H1 (cell line): ENCODE data around the gene AOPEP. TPM values are rescaled to one million over a fixed set of nuclear protein-coding genes. Genes with fewer than 3 reads are reported as not detected.

Experiments
- CTCF ChIA-PET: fragments of 300-600 bp; sonication (Branson Sonifier 250); formaldehyde crosslinking; loops from one replicate; lab custom pipeline; 2021; ENCODE audit not compliant: partially characterized antibody; lab: Charles Lee
- POLR2A ChIA-PET: fragments of 300-600 bp; sonication (Branson Sonifier 250); formaldehyde crosslinking; loops from one replicate; lab custom pipeline; 2021; ENCODE audit warnings: inconsistent platforms; ENCODE audit not compliant: partially characterized antibody; lab: Charles Lee
- DNase-seq, 2 experiments: peaks; one replicate each; pipeline versions ENCODE4 v3.0.0 to v3.0.0-alpha.2; 2010 to 2022; ENCODE audit warnings: low spot score in 2 of 2, low read depth in 1 of 2, mixed read lengths in 1 of 2
- FAIRE-seq: peaks from 2 replicates; lab custom pipeline; 2011; peaks lifted over from hg19 to GRCh38; lab: Jason Lieb, UNC
- H2AFZ ChIP-seq: 2 replicates; pipeline ENCODE4 v1.8.1; 2012; ENCODE audit warnings: low read length, inconsistent platforms
- H2AK5ac ChIP-seq: 2 replicates; pipeline ENCODE4 v1.6.1; 2013; ENCODE audit warnings: low read depth, low read length
- H2BK120ac ChIP-seq: replicated peaks from 2 replicates; pipeline ENCODE3; 2013; ENCODE audit warnings: low read depth, low read length, inconsistent platforms
- H2BK12ac ChIP-seq: 2 replicates; pipeline ENCODE4 v1.6.1; 2013; ENCODE audit warnings: low read depth, low read length
- H2BK15ac ChIP-seq: 2 replicates; pipeline ENCODE4 v1.6.1; 2013; ENCODE audit warnings: low read length
- H2BK20ac ChIP-seq: 2 replicates; pipeline ENCODE4 v1.6.1; 2013; ENCODE audit warnings: low read length
- H2BK5ac ChIP-seq: 2 replicates; pipeline ENCODE4 v1.6.1; 2013; ENCODE audit warnings: low read depth, low read length
- H3K14ac ChIP-seq: 2 replicates; pipeline ENCODE4 v1.6.1; 2013; ENCODE audit warnings: inconsistent platforms; ENCODE audit not compliant: insufficient read length
- H3K18ac ChIP-seq: 2 replicates; pipeline ENCODE4 v1.6.1; 2013; ENCODE audit warnings: low read length; ENCODE audit errors: extremely low read depth
- H3K23ac ChIP-seq: 2 replicates; pipeline ENCODE4 v1.6.1; 2013; ENCODE audit warnings: inconsistent platforms; ENCODE audit not compliant: insufficient read length
- H3K23me2 ChIP-seq: 2 replicates; pipeline ENCODE4 v1.6.1; 2013; ENCODE audit warnings: low read depth, low read length
- H3K27ac ChIP-seq: 2 replicates; pipeline ENCODE4 v1.6.1; 2011; ENCODE audit warnings: low read depth, low read length, inconsistent platforms
- H3K27me3 ChIP-seq, 4 experiments: replicated peaks in 1 of 4; 1 replicate in 1 of 4; 2 replicates in 3 of 4; pipeline versions ENCODE4 v1.6.1 to v1.8.1; 2011 to 2013; ENCODE audit warnings: low read length in 3 of 4, mild to moderate bottlenecking in 3 of 4, inconsistent platforms in 2 of 4, mixed read lengths in 2 of 4, moderate library complexity in 1 of 4; ENCODE audit not compliant: control insufficient read depth in 3 of 4, insufficient read depth in 3 of 4; ENCODE audit errors: extremely low read depth in 1 of 4
- H3K36me3 ChIP-seq, 4 experiments: 2 replicates each; pipeline versions ENCODE4 v1.6.1 to v1.8.1; 2011 to 2013; ENCODE audit warnings: mild to moderate bottlenecking in 4 of 4, low read length in 3 of 4, moderate library complexity in 2 of 4, control low read depth in 1 of 4, inconsistent platforms in 1 of 4; ENCODE audit not compliant: insufficient read depth in 4 of 4, control insufficient read depth in 2 of 4
- H3K4ac ChIP-seq: replicated peaks from 2 replicates; pipeline ENCODE3; 2013; ENCODE audit warnings: low read length, low read depth, mixed read lengths, inconsistent platforms; ENCODE audit not compliant: insufficient read length
- H3K4me1 ChIP-seq, 4 experiments: replicated peaks in 1 of 4; 1 replicate in 1 of 4; 2 replicates in 3 of 4; pipeline versions ENCODE4 v1.6.1 to v1.8.1; 2011 to 2013; ENCODE audit warnings: low read length in 3 of 4, inconsistent platforms in 2 of 4, mixed read lengths in 1 of 4; ENCODE audit not compliant: insufficient read depth in 4 of 4, control insufficient read depth in 3 of 4
- H3K4me2 ChIP-seq, 2 experiments: 2 replicates each; pipeline versions ENCODE4 v1.6.1 to v1.8.1; 2011 to 2013; ENCODE audit warnings: low read depth in 2 of 2, low read length in 2 of 2, control low read depth in 1 of 2, inconsistent platforms in 1 of 2, mild to moderate bottlenecking in 1 of 2; ENCODE audit not compliant: insufficient read depth in 1 of 2
- H3K4me3 ChIP-seq, 4 experiments: fragments of 200-600, 300-600 bp in 1 of 4; sonication (generic), shearing (Covaris generic), sonication (Bioruptor Twin) in 1 of 4; 2 replicates each; pipeline versions ENCODE4 v1.5.1 to v1.8.1; 2011 to 2016; ENCODE audit warnings: low read length in 4 of 4, low read depth in 3 of 4, control low read depth in 2 of 4, inconsistent platforms in 2 of 4, mild to moderate bottlenecking in 2 of 4, mixed read lengths in 1 of 4, moderate library complexity in 1 of 4; ENCODE audit not compliant: insufficient read depth in 2 of 4; ENCODE audit errors: extremely low read depth in 1 of 4
- H3K56ac ChIP-seq: replicated peaks from 2 replicates; pipeline ENCODE3; 2013; ENCODE audit warnings: low read depth, mild to moderate bottlenecking, mixed read lengths, low read length, inconsistent platforms; ENCODE audit not compliant: insufficient read length
- H3K79me1 ChIP-seq: 2 replicates; pipeline ENCODE4 v1.6.1; 2013; ENCODE audit warnings: low read depth, low read length, control low read depth
- H3K79me2 ChIP-seq, 2 experiments: 2 replicates each; pipeline versions ENCODE4 v1.6.1 to v1.8.1; 2012 to 2013; ENCODE audit warnings: low read length in 2 of 2, mild to moderate bottlenecking in 2 of 2, inconsistent platforms in 1 of 2; ENCODE audit not compliant: insufficient read depth in 2 of 2, control insufficient read depth in 1 of 2
- H3K9ac ChIP-seq, 4 experiments: replicated peaks in 1 of 4; 1 replicate in 1 of 4; 2 replicates in 3 of 4; pipeline versions ENCODE4 v1.6.1 to v1.8.1; 2011 to 2013; ENCODE audit warnings: low read depth in 3 of 4, low read length in 3 of 4, control low read depth in 2 of 4, mild to moderate bottlenecking in 2 of 4, moderate library complexity in 2 of 4, inconsistent platforms in 1 of 4; ENCODE audit errors: extremely low read depth in 1 of 4
- H3K9me3 ChIP-seq, 2 experiments: 2 replicates each; pipeline versions ENCODE4 v1.6.1 to v1.8.1; 2012 to 2013; ENCODE audit warnings: mild to moderate bottlenecking in 2 of 2, moderate library complexity in 2 of 2, control low read depth in 1 of 2, inconsistent platforms in 1 of 2, low read depth in 1 of 2, low read length in 1 of 2, mixed read lengths in 1 of 2; ENCODE audit not compliant: insufficient read depth in 2 of 2
- H4K20me1 ChIP-seq, 2 experiments: replicated peaks in 1 of 2; 2 replicates each; pipeline versions ENCODE3 to v1.8.1; 2011 to 2013; ENCODE audit warnings: inconsistent platforms in 2 of 2, low read length in 2 of 2, mild to moderate bottlenecking in 1 of 2; ENCODE audit not compliant: insufficient read depth in 2 of 2, control insufficient read depth in 1 of 2
- H4K5ac ChIP-seq: 2 replicates; pipeline ENCODE4 v1.6.1; 2013; ENCODE audit warnings: low read length, low read depth, mixed read lengths, inconsistent platforms; ENCODE audit not compliant: insufficient read length
- H4K8ac ChIP-seq: 2 replicates; pipeline ENCODE4 v1.8.0; 2013; ENCODE audit warnings: mild to moderate bottlenecking, moderate library complexity, low read length, inconsistent platforms; ENCODE audit not compliant: insufficient read depth; ENCODE audit errors: extremely low read depth
- H4K91ac ChIP-seq: replicated peaks from 2 replicates; pipeline ENCODE3; 2013; ENCODE audit warnings: low read length, mixed read lengths, inconsistent platforms; ENCODE audit not compliant: insufficient read length
- BACH1 ChIP-seq: IDR thresholded peaks from 2 replicates; pipeline ENCODE4 v1.6.1; 2012; ENCODE audit warnings: low read length, improper control_type of control experiment
- CBX8 ChIP-seq: fragments of 300-800, 300-1000 bp; sonication (generic); IDR thresholded peaks from 2 replicates; pipeline ENCODE4 v1.7.1; 2016; ENCODE audit warnings: low read depth, low read length, borderline replicate concordance
- CHD1 ChIP-seq: IDR thresholded peaks from 2 replicates; pipeline ENCODE4 v1.6.1; 2012; ENCODE audit warnings: low read depth, low read length, improper control_type of control experiment
- CHD2 ChIP-seq: IDR thresholded peaks from 2 replicates; pipeline ENCODE4 v1.6.1; 2012; ENCODE audit warnings: low read length, improper control_type of control experiment
- CTBP2 ChIP-seq: IDR thresholded peaks from 2 replicates; pipeline ENCODE4 v1.7.0; 2011; ENCODE audit warnings: borderline replicate concordance, mild to moderate bottlenecking, moderate library complexity, mixed read lengths, low read length; ENCODE audit not compliant: insufficient read depth, insufficient read length
- EZH2 ChIP-seq: fragments of 200-600 bp; sonication (generic); IDR thresholded peaks from 2 replicates; pipeline ENCODE4 v1.7.1; 2012; ENCODE audit warnings: low read depth, mild to moderate bottlenecking, moderate library complexity, low read length, inconsistent platforms; ENCODE audit not compliant: severe bottlenecking
- JUND ChIP-seq: IDR thresholded peaks from 2 replicates; pipeline ENCODE4 v1.6.1; 2011; ENCODE audit warnings: mild to moderate bottlenecking, improper control_type of control experiment, low read length
- NANOG ChIP-seq: IDR thresholded peaks from 2 replicates; pipeline ENCODE4 v1.6.1; 2011; ENCODE audit warnings: low read length, low read depth, mild to moderate bottlenecking, inconsistent platforms; ENCODE audit not compliant: insufficient read depth, poor library complexity, severe bottlenecking
- SP4 ChIP-seq: IDR thresholded peaks from 2 replicates; pipeline ENCODE4 v1.6.1; 2012; ENCODE audit warnings: low read length, inconsistent platforms
- TCF12 ChIP-seq: IDR thresholded peaks from 2 replicates; pipeline ENCODE4 v1.6.1; 2011; ENCODE audit warnings: low read depth, mild to moderate bottlenecking, low read length
- ZNF274 ChIP-seq: IDR thresholded peaks from 2 replicates; pipeline ENCODE4 v1.7.0; 2012; ENCODE audit warnings: low read length, borderline replicate concordance; ENCODE audit errors: extremely low read depth
- WGBS, 2 experiments: shearing (Covaris generic) in 1 of 2; methylation state at CpG; one replicate each; pipeline versions ENCODE4 v1.1.6 to v1.1.7; 2013 to 2015; ENCODE audit warnings: low lambda C conversion rate in 2 of 2, mixed read lengths in 2 of 2, inconsistent platforms in 1 of 2, low coverage in 1 of 2, missing lambda C conversion rate in 1 of 2; ENCODE audit not compliant: insufficient replicate concordance in 2 of 2, insufficient coverage in 1 of 2, insufficient read length in 1 of 2; ENCODE audit errors: extremely low coverage in 1 of 2, missing lambda C conversion rate in 1 of 2; 5-methylcytosine and 5-hydroxymethylcytosine counted together
- polyA plus RNA-seq, 7 experiments: library from polyadenylated mRNA; depleted of rRNA in 3 of 7; stranded (reverse) in 5 of 7; unstranded in 2 of 7; fragments of >200 nt in 5 of 7; fragments of 200-250 nt in 2 of 7; gene quantifications; 1 replicate in 5 of 7; 2 replicates in 1 of 7; 4 replicates in 1 of 7; pipeline versions ENCODE4 v1.2.1 to v1.2.3, GENCODE V29; 2011 to 2013; ENCODE audit warnings: missing spikeins in 2 of 7, mixed read lengths in 2 of 7
- total RNA-seq: library from RNA; stranded (reverse); fragmentation: NEBNext Ultra II Directional; extraction: Animal tissue kit (Norgen Biotek cat#: 25700); gene quantifications from 2 replicates; pipeline ENCODE4 v1.2.1, GENCODE V29; 2021
- TF ChIP-seq, protein P1 (sequence below): IDR thresholded peaks from 2 replicates; pipeline ENCODE4 v1.6.1; 2011; ENCODE audit warnings: low read depth, mild to moderate bottlenecking, low read length; ENCODE audit not compliant: insufficient read depth

AOPEP gene
- total and polyA plus RNA-seq, 2 of the 8 experiments (the other 6 are each of a cell fraction or from before 2014, with no cell fraction given) = 6.1 to 14.3 TPM

DNA sequence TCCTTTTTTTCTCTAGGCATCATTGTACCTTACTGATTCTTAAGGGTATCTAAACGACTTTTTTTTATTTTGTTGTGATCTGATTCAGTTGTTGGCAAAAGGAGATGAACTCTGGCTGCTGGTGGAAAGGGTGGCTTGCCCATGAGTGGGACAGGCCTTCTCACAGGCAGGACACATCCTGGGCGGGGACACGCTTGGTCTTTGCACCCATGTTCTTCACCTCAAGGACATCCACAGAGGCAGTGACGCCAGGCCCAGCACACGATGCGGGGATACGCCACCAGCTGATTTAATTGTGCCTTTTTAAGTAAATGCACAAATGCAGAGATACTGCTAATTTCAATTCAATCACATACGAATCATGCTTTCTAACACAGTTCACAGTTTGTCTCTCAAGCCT lies 383.0 kb downstream of the AOPEP start:
- no peak for FAIRE-seq
- Histone ChIP-seq H3K4ac (no peak overlapping the region), H4K20me1 (no peaks in the 10 kb centered on the region), H4K5ac (no peak overlapping the region), H2BK5ac (no peak overlapping the region)
- TF ChIP-seq, protein P1, sequence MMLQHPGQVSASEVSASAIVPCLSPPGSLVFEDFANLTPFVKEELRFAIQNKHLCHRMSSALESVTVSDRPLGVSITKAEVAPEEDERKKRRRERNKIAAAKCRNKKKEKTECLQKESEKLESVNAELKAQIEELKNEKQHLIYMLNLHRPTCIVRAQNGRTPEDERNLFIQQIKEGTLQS = no peak
- TF ChIP-seq CTBP2 = no peak
- TF ChIP-seq CBX8 = no peak
- TF ChIP-seq CHD2 = no peak
- TF ChIP-seq SP4 = no peak
- no peak for TF ChIP-seq ZNF274
- TF ChIP-seq BACH1 = no peak
- no peak for TF ChIP-seq JUND
- no peak for TF ChIP-seq CHD1
- no peak for TF ChIP-seq EZH2
- no peak for TF ChIP-seq TCF12
- TF ChIP-seq NANOG = no peak
- TF ChIP-seq, all 59 proteins: peak for 0
- Histone ChIP-seq H3K14ac (no peak overlapping the region), H3K27ac (no peak overlapping the region), H2AK5ac (no peak overlapping the region), H4K8ac (no peak overlapping the region), H3K18ac (no peak overlapping the region), H3K9me3 (no peaks in the 10 kb centered on the region), H3K79me1 (no peaks in the 10 kb centered on the region), H3K9ac (no peak overlapping the region), H3K23me2 (no peaks in the 10 kb centered on the region), H2AFZ (no peak overlapping the region), H3K4me2 (no peak overlapping the region), H3K4me3 (no peak overlapping the region), H3K23ac (no peak overlapping the region), H2BK120ac (no peak overlapping the region), H3K56ac (no peak overlapping the region), H3K36me3 (peaks cover 0 to 4% (median 2%) of the 10 kb centered on the region in 4 experiments; a peak in 2 of 8 replicates), H4K91ac (no peak overlapping the region), H3K27me3 (no peaks in the 10 kb centered on the region), H3K4me1 (no peaks in the 10 kb centered on the region), H3K79me2 (no peaks in the 10 kb centered on the region), H2BK12ac (no peak overlapping the region), H2BK20ac (no peak overlapping the region), H2BK15ac (no peak overlapping the region)
- CTCF ChIA-PET = interaction anchor here (0.7 to 3.7 kb wide), 5 partner anchors 17 to 761 kb away, joined by 3 to 21 read pairs (median 5); no protein-coding TSS in a partner anchor
- DNase-seq = no peak
- 88% methylated on average over 8 of the region's 8 CpGs; no CpG with 5 or more reads in 1 of the 2 experiments for WGBS, 2 experiments
- POLR2A ChIA-PET = interaction anchor here (0.7 kb wide), 1 partner anchor 12 kb away, joined by 3 read pairs; no protein-coding TSS in a partner anchor
